Measurements from ENCODE around the gene ROGDI. TPM values are rescaled to one million over a fixed set of nuclear protein-coding genes. Genes with fewer than 3 reads are reported as not detected.

Gene ROGDI
- total RNA-seq, 1 donor: 15.9 TPM

- H3K4me3 ChIP-seq (ENCODE audit: insufficient read depth, low read length): no peak overlapping the region
- no peak overlapping the region for H3K27ac ChIP-seq (ENCODE audit: low read depth, low read length)
- H2AFZ ChIP-seq (ENCODE audit: low read length): no peak overlapping the region
- H4K20me1 ChIP-seq (ENCODE audit: insufficient read depth, low read length): no peaks in the 10 kb centered on the region
- peaks cover 44% of the 10 kb centered on the region for H3K36me3 ChIP-seq (ENCODE audit: insufficient read depth, low read length)
- no peaks in the 10 kb centered on the region for H3K9me3 ChIP-seq (ENCODE audit: low read depth, low read length)
- H3K79me2 ChIP-seq (ENCODE audit: insufficient read depth, low read length): no peaks in the 10 kb centered on the region
- no peak for TF ChIP-seq CTCF (IDR thresholded peaks at IDR 0.05; ENCODE audit: extremely low read depth, low read depth, low read length)
- no peaks in the 10 kb centered on the region for H3K27me3 ChIP-seq (ENCODE audit: insufficient read depth, low read length)
- H3K4me2 ChIP-seq (ENCODE audit: insufficient read depth, low read length): no peak overlapping the region
- peaks cover 11% of the 10 kb centered on the region for H3K4me1 ChIP-seq (ENCODE audit: insufficient read depth, low read length)
- DNase-seq (ENCODE audit: insufficient read length, low spot score, missing footprints): peak; percentile 4
Observed at GRCh38 chr16:4806280-4806679, 3.8 kb upstream of the ROGDI start.

- no peaks in the 10 kb centered on the region for H3K27me3 ChIP-seq (ENCODE audit: insufficient read depth, low read length)
- H3K9me3 ChIP-seq (ENCODE audit: low read depth, low read length): no peaks in the 10 kb centered on the region
- H3K27ac ChIP-seq (ENCODE audit: low read depth, low read length): no peak overlapping the region
- TF ChIP-seq CTCF (IDR thresholded peaks at IDR 0.05; ENCODE audit: extremely low read depth, low read depth, low read length): no peak
- H3K79me2 ChIP-seq (ENCODE audit: insufficient read depth, low read length): no peaks in the 10 kb centered on the region
- no peak overlapping the region for H3K4me2 ChIP-seq (ENCODE audit: insufficient read depth, low read length)
- H3K4me1 ChIP-seq (ENCODE audit: insufficient read depth, low read length): peaks cover 11% of the 10 kb centered on the region
- H4K20me1 ChIP-seq (ENCODE audit: insufficient read depth, low read length): no peaks in the 10 kb centered on the region
- no peak overlapping the region for H3K4me3 ChIP-seq (ENCODE audit: insufficient read depth, low read length)
- no peak overlapping the region for H2AFZ ChIP-seq (ENCODE audit: low read length)
- peak; percentile 54 for DNase-seq (ENCODE audit: insufficient read length, low spot score, missing footprints)
- peaks cover 36% of the 10 kb centered on the region for H3K36me3 ChIP-seq (ENCODE audit: insufficient read depth, low read length)
Observed at GRCh38 chr16:4805231-4805630, 2.8 kb upstream of the ROGDI start.

- Histone ChIP-seq H3K27ac (ENCODE audit: low read depth, low read length) (no peak overlapping the region), H3K4me1 (ENCODE audit: insufficient read depth, low read length) (peaks cover 11% of the 10 kb centered on the region), H3K4me2 (ENCODE audit: insufficient read depth, low read length) (no peak overlapping the region), H3K4me3 (ENCODE audit: insufficient read depth, low read length) (no peak overlapping the region), H3K27me3 (ENCODE audit: insufficient read depth, low read length) (no peaks in the 10 kb centered on the region), H3K79me2 (ENCODE audit: insufficient read depth, low read length) (no peaks in the 10 kb centered on the region), H2AFZ (ENCODE audit: low read length) (no peak overlapping the region), H3K9me3 (ENCODE audit: low read depth, low read length) (no peaks in the 10 kb centered on the region), H3K36me3 (ENCODE audit: insufficient read depth, low read length) (peaks cover 32% of the 10 kb centered on the region), H4K20me1 (ENCODE audit: insufficient read depth, low read length) (no peaks in the 10 kb centered on the region)
- no peak for TF ChIP-seq CTCF (IDR thresholded peaks at IDR 0.05; ENCODE audit: extremely low read depth, low read depth, low read length)
- peak; percentile 71 for DNase-seq (ENCODE audit: insufficient read length, low spot score, missing footprints)
Observed at GRCh38 chr16:4803898-4804762, 1.7 kb upstream of the ROGDI start.

- Histone ChIP-seq H4K20me1 (ENCODE audit: insufficient read depth, low read length) (no peaks in the 10 kb centered on the region), H3K27me3 (ENCODE audit: insufficient read depth, low read length) (no peaks in the 10 kb centered on the region), H3K4me3 (ENCODE audit: insufficient read depth, low read length) (peak overlapping the region; percentile 84), H3K79me2 (ENCODE audit: insufficient read depth, low read length) (no peaks in the 10 kb centered on the region), H3K27ac (ENCODE audit: low read depth, low read length) (no peak overlapping the region), H3K4me2 (ENCODE audit: insufficient read depth, low read length) (peak overlapping the region; percentile 84), H3K9me3 (ENCODE audit: low read depth, low read length) (no peaks in the 10 kb centered on the region), H3K36me3 (ENCODE audit: insufficient read depth, low read length) (peaks cover 25% of the 10 kb centered on the region), H3K4me1 (ENCODE audit: insufficient read depth, low read length) (peaks cover 11% of the 10 kb centered on the region), H2AFZ (ENCODE audit: low read length) (no peak overlapping the region)
- no peak for TF ChIP-seq CTCF (IDR thresholded peaks at IDR 0.05; ENCODE audit: extremely low read depth, low read depth, low read length)
- DNase-seq (ENCODE audit: insufficient read length, low spot score, missing footprints): peak; percentile 67
Observed at GRCh38 chr16:4803401-4803844, 990 bp upstream of the ROGDI start.

Data from osteoblast (primary cell).